ENCODE measurements around the gene DAB2.
"Not testable (repeated sequence)": the region's sequence is repeated elsewhere in the genome, so short reads cannot be mapped to it uniquely, and the experiment has no call there.

The DAB2 gene

DNA sequence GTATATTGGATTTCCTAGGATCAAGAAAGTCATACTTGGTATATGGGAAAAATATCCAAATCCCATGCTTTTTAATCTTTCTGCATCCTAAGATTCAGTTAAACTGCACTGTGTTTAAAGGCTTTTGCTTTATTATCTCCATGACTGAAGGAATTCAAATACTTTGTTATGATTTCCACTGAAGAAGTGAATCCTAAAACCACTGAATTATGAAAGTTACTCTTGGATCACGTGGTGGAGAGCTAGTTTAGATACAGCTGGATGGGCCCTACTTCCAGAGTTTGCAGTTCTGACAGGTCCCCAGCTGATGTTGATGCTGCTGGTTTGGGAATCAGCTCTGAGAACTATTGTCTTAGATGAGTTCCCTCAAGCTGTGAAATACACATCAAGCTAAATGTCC, 5.0 kb downstream of the DAB2 start:
- Histone ChIP-seq H3K4me1 (ENCODE audit: insufficient read depth, low read length) (peaks cover 20% of the 10 kb centered on the region), H3K9ac (ENCODE audit: low read depth, low read length) (no peak overlapping the region), H3K9me3 (ENCODE audit: control insufficient read depth, insufficient read depth, low read length) (no peaks in the 10 kb centered on the region), H3K36me3 (ENCODE audit: insufficient read depth, low read length) (0 out of 2 replicates have a peak, but pooled peaks cover 4% of the 10 kb centered on the region)

- no peaks in the 10 kb centered on the region for H3K9me3 ChIP-seq (ENCODE audit: control insufficient read depth, insufficient read depth, low read length)
- H3K36me3 ChIP-seq (ENCODE audit: insufficient read depth, low read length) = 0 out of 2 replicates have a peak, but pooled peaks cover 4% of the 10 kb centered on the region
- H3K9ac ChIP-seq (ENCODE audit: low read depth, low read length) = no peak overlapping the region
- peaks cover 13% of the 10 kb centered on the region for H3K4me1 ChIP-seq (ENCODE audit: insufficient read depth, low read length)
These were observed 6.8 kb downstream of the DAB2 start for GRCh38 chr5:39417979-39418378.

GRCh38 chr5:39415201-39415600, 9.6 kb downstream of the DAB2 start:
- peaks cover 5% of the 10 kb centered on the region; the same call in 1 of the 2 replicates for H3K4me1 ChIP-seq (ENCODE audit: insufficient read depth, low read length)
- 0 out of 2 replicates have a peak, but pooled peaks cover 4% of the 10 kb centered on the region for H3K36me3 ChIP-seq (ENCODE audit: insufficient read depth, low read length)

GRCh38 chr5:39414426-39414825, 10.4 kb downstream of the DAB2 start:
- H3K9me3 ChIP-seq (ENCODE audit: control insufficient read depth, insufficient read depth, low read length) = no peaks in the 10 kb centered on the region
- H3K36me3 ChIP-seq (ENCODE audit: insufficient read depth, low read length) = 0 out of 2 replicates have a peak, but pooled peaks cover 4% of the 10 kb centered on the region
- no peak overlapping the region for H3K9ac ChIP-seq (ENCODE audit: low read depth, low read length)
- H3K4me1 ChIP-seq (ENCODE audit: insufficient read depth, low read length) = peaks cover 5% of the 10 kb centered on the region; the same call in 1 of the 2 replicates

More at GRCh38 chr5:39415201-39415600, 9.6 kb downstream of the DAB2 start:
- Histone ChIP-seq H3K9ac (ENCODE audit: low read depth, low read length) (no peak overlapping the region), H3K9me3 (ENCODE audit: control insufficient read depth, insufficient read depth, low read length) (no peaks in the 10 kb centered on the region)

DNA sequence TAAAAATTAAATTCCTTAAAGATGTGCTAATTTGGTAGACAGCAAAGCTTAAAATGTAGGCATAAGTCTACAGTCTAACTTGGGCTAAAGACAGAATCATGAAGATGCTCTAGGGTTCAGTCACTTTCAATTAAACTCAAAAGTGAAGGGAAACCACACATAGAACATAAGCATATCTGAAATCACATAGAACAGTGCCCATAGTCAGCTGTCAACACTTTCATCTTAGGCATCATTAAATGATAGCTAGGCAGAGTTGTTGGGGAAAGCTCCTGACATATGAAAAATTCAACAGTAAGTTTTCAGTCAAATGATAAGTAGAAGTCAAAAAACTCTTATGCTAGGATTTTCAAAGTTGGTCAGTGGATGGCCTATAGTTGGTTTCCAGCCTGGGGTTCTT, 11.0 kb downstream of the DAB2 start:
- Histone ChIP-seq H3K36me3 (ENCODE audit: insufficient read depth, low read length) (0 out of 2 replicates have a peak, but pooled peaks cover 4% of the 10 kb centered on the region), H3K9me3 (ENCODE audit: control insufficient read depth, insufficient read depth, low read length) (no peaks in the 10 kb centered on the region), H3K4me1 (ENCODE audit: insufficient read depth, low read length) (peaks cover 5% of the 10 kb centered on the region; the same call in 1 of the 2 replicates), H3K9ac (ENCODE audit: low read depth, low read length) (no peak overlapping the region)

DNA sequence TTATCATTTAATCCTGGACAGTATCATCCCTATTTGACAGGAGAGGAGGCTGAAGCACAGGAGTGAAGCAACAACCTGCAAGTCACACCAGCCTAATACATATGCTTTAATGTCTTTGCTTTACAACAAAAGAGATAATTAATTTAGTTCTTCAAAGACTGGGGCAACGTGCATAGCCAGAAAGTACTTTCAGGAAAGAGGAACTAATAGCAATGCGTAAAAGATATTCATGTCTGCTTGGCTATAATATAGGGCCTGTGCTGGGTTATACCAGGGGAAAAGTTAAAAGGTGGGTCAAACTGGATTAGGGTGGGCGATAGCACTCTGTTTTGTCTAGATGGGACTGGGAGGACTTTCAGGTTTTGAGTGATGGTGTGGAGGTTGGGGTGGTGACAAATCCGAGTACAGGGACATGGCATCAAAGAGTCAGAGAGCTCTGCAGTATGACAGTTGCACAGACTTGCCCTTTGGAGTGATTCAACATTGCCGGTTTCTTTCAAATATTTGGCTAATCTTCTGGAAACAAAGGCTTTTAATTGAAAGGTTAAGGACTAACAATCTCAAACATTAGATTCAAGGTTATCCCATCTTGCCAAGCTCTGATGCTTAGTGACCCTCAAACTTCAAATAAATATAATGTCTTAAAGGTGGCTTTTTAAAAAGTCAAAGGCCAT, 11.9 kb downstream of the DAB2 start:
- Histone ChIP-seq H3K36me3 (ENCODE audit: insufficient read depth, low read length) (0 out of 2 replicates have a peak, but pooled peaks cover 4% of the 10 kb centered on the region), H3K4me1 (ENCODE audit: insufficient read depth, low read length) (peaks cover 5% of the 10 kb centered on the region; the same call in 1 of the 2 replicates)

DNA sequence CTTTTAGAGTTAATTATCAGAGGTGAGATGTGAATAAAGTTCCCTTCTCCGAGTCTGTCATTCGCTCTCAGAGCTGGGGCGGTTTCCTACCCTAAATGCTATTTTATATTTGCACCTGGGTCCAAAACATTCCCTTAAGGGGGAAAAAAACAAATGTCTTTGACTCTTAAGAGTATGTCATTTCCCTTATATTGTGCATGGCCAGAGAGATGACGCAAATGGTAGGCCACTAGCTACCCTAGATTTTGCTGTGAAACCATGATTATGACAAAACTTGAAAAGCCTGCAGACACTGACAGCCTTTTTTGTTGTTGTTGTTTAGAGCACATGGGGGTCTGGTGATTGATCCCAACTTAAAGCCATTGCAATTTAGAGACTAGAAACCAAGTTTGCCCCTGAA, 12.8 kb downstream of the DAB2 start:
- Histone ChIP-seq H3K36me3 (ENCODE audit: insufficient read depth, low read length) (no peaks in the 10 kb centered on the region), H3K9me3 (ENCODE audit: control insufficient read depth, insufficient read depth, low read length) (no peaks in the 10 kb centered on the region), H3K4me1 (ENCODE audit: insufficient read depth, low read length) (no peaks in the 10 kb centered on the region; the same call in 1 of the 2 replicates), H3K9ac (ENCODE audit: low read depth, low read length) (no peak overlapping the region)

More for the DNA sequence above, 11.9 kb downstream of the DAB2 start:
- Histone ChIP-seq H3K9ac (ENCODE audit: low read depth, low read length) (no peak overlapping the region), H3K9me3 (ENCODE audit: control insufficient read depth, insufficient read depth, low read length) (no peaks in the 10 kb centered on the region)

- no peak overlapping the region for H3K9ac ChIP-seq (ENCODE audit: low read depth, low read length)
- no peaks in the 10 kb centered on the region; the same call in 1 of the 2 replicates for H3K4me1 ChIP-seq (ENCODE audit: insufficient read depth, low read length)
- no peaks in the 10 kb centered on the region for H3K9me3 ChIP-seq (ENCODE audit: control insufficient read depth, insufficient read depth, low read length)
These were observed 13.7 kb downstream of the DAB2 start for GRCh38 chr5:39411061-39411460.

GRCh38 chr5:39409033-39409432, 15.7 kb downstream of the DAB2 start:
- Histone ChIP-seq H3K36me3 (ENCODE audit: insufficient read depth, low read length) (no peaks in the 10 kb centered on the region), H3K9ac (ENCODE audit: low read depth, low read length) (no peak overlapping the region), H3K9me3 (ENCODE audit: control insufficient read depth, insufficient read depth, low read length) (no peaks in the 10 kb centered on the region), H3K4me1 (ENCODE audit: insufficient read depth, low read length) (no peaks in the 10 kb centered on the region; the same call in 1 of the 2 replicates)

More at GRCh38 chr5:39411061-39411460, 13.7 kb downstream of the DAB2 start:
- H3K36me3 ChIP-seq (ENCODE audit: insufficient read depth, low read length) = no peaks in the 10 kb centered on the region

DNA sequence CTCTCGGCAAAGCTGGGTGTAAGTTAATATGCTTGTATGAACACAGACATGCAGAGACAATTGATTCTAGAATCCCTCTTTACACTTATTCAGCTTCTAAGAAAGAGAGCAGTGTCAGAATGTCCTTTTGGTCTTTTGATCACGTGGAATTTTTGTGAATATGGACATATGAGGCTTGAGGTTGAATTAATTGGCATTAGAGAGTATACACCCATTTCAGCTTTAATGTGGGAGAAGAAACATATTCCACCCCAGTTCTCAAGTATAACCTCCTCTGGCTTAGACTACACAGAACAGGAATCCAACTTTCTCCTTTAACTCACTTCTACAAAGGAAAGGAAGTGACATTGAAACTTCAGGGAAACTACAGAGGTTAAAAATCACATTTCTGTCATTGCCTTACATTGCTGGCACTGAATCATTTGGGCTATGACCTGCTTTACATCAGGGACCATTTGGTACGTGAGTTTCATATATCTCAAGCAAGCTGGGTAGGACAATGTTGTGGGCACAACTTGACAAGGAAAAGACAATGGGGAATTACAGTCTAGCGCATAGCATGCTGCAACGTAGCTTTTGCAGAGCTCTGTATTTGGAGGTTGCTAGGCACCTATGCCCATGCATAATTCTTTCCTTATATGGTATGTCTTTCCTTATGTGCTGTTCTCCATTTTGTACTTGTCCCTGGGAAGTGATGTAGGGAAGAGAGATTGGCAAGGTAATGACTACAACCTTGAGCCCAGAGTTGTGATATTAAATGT, 19.5 kb downstream of the DAB2 start:
- Histone ChIP-seq H3K4me1 (ENCODE audit: insufficient read depth, low read length) (peaks cover 9% of the 10 kb centered on the region; the same call in 1 of the 2 replicates), H3K36me3 (ENCODE audit: insufficient read depth, low read length) (no peaks in the 10 kb centered on the region), H3K9me3 (ENCODE audit: control insufficient read depth, insufficient read depth, low read length) (no peaks in the 10 kb centered on the region), H3K9ac (ENCODE audit: low read depth, low read length) (no peak overlapping the region)

DNA sequence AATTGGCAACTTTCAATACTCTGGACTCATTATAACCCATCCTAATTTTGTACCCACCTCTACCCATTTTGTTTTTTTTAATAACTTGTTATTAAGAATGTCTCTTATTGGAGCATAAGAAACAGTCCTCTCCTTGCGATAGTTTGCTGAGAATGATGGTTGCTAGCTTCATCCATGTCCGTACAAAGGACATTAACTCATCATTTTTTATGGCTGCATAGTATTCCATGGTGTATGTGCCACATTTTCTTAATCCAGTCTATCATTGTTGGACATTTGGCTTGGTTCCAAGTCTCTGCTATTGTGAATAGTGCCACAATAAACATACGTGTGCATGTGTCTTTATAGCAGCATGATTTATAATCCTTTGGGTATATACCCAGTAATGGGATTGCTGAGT, 21.0 kb downstream of the DAB2 start:
- not testable (repeated sequence) for H3K4me1 ChIP-seq (ENCODE audit: insufficient read depth, low read length); H3K36me3 ChIP-seq (ENCODE audit: insufficient read depth, low read length); H3K9ac ChIP-seq (ENCODE audit: low read depth, low read length); H3K9me3 ChIP-seq (ENCODE audit: control insufficient read depth, insufficient read depth, low read length)

- not testable (repeated sequence) for H3K9ac ChIP-seq (ENCODE audit: low read depth, low read length); H3K36me3 ChIP-seq (ENCODE audit: insufficient read depth, low read length)
These were observed 22.6 kb downstream of the DAB2 start for GRCh38 chr5:39402140-39402539.

GRCh38 chr5:39400713-39401578, 23.8 kb downstream of the DAB2 start:
- no peaks in the 10 kb centered on the region for H3K9me3 ChIP-seq (ENCODE audit: control insufficient read depth, insufficient read depth, low read length)
- H3K36me3 ChIP-seq (ENCODE audit: insufficient read depth, low read length) = no peaks in the 10 kb centered on the region
- peaks cover 9% of the 10 kb centered on the region; the same call in 1 of the 2 replicates for H3K4me1 ChIP-seq (ENCODE audit: insufficient read depth, low read length)
- H3K9ac ChIP-seq (ENCODE audit: low read depth, low read length) = no peak overlapping the region

More at GRCh38 chr5:39402140-39402539, 22.6 kb downstream of the DAB2 start:
- not testable (repeated sequence) for H3K4me1 ChIP-seq (ENCODE audit: insufficient read depth, low read length); H3K9me3 ChIP-seq (ENCODE audit: control insufficient read depth, insufficient read depth, low read length)

Data from ES-I3 (cell line).